ENCODE data around the gene BMI1. TPM values are rescaled to one million over a fixed set of nuclear protein-coding genes. Genes with fewer than 3 reads are reported as not detected.

The BMI1 gene
- total RNA-seq, 1 experiment from 2014 or later: 81.1 TPM

- DNase-seq (ENCODE audit: low read depth, low spot score): no peak
- H3K9me2 ChIP-seq (ENCODE audit: insufficient read depth): no peaks in the 10 kb centered on the region
- peaks cover 33% of the 10 kb centered on the region for H3K79me2 ChIP-seq (ENCODE audit: insufficient read depth, low read length)
- POLR2A ChIA-PET: no interaction called here
- H3K4me3 ChIP-seq (replicated peaks in 1 of 2; ENCODE audit: low read depth in 1 of 2, low read length in 2 of 2): no peak overlapping the region
- TF ChIP-seq EZH2 (IDR thresholded peaks at IDR 0.05) (no peak), JUND (IDR thresholded peaks at IDR 0.05) (no peak), ATF3 (IDR thresholded peaks at IDR 0.05) (no peak), ZBTB33 (IDR thresholded peaks at IDR 0.05; ENCODE audit: extremely low read depth, insufficient replicate concordance, low read length) (no peak), ZFX (IDR thresholded peaks at IDR 0.05) (no peak), CTCF (IDR thresholded peaks at IDR 0.05 in 2 of 3, conservative IDR thresholded peaks at IDR 0.05 in 1 of 3; ENCODE audit: borderline replicate concordance in 1 of 3, insufficient read depth in 1 of 3, low read depth in 2 of 3, low read length in 2 of 3) (no peak), SRF (IDR thresholded peaks at IDR 0.05; ENCODE audit: low read depth) (no peak)
- H3K36me3 ChIP-seq (ENCODE audit: control insufficient read depth in 1 of 2, insufficient read depth in 2 of 2, low read length in 2 of 2): peaks cover 17 to 27% of the 10 kb centered on the region in 2 experiments; a peak in 3 of 4 replicates
- H3K27me3 ChIP-seq (ENCODE audit: insufficient read depth, low read length): peaks cover 7% of the 10 kb centered on the region; the same call in 1 of the 2 replicates
- ATAC-seq: no peak
- no peak overlapping the region for H3K9ac ChIP-seq (ENCODE audit: low read length)
- H4K20me1 ChIP-seq (ENCODE audit: insufficient read depth): peaks cover 5% of the 10 kb centered on the region; the same call in 1 of the 2 replicates
- H3K9me3 ChIP-seq (ENCODE audit: control insufficient read depth in 1 of 2, insufficient read depth in 1 of 2, low read depth in 1 of 2, low read length in 2 of 2): no peaks in the 10 kb centered on the region
- RAD21 ChIA-PET (ENCODE audit: low non-redundant PET in 1 of 2, low total read pairs in 2 of 2, uncharacterized antibody in 2 of 2, unreplicated experiment in 2 of 2): no interaction called here
- no peak overlapping the region for H2AFZ ChIP-seq (ENCODE audit: low read depth, low read length, poor library complexity, severe bottlenecking)
- no peak overlapping the region for H3K4me2 ChIP-seq (ENCODE audit: low read length)
- peaks cover 5 to 18% of the 10 kb centered on the region in 2 experiments; a peak in 3 of 4 replicates for H3K4me1 ChIP-seq (ENCODE audit: control insufficient read depth in 1 of 2, insufficient read depth in 2 of 2, low read length in 2 of 2)
- BruUV-seq (replicated peaks): no TSS peak
- intact Hi-C loops (cut with micrococcal nuclease): no loop called here
- CTCF ChIA-PET: no interaction called here
- no peak overlapping the region for H3K27ac ChIP-seq (ENCODE audit: low read depth, low read length)
These were observed 8.3 kb downstream of the BMI1 start for GRCh38 chr10:22329150-22329549.
